IPS DF 4.7 (cell line): Measurements from ENCODE around the gene PAOX.

Experiments
- DNase-seq: peaks from one replicate; pipeline ENCODE4 v3.0.0-alpha.2; 2013; ENCODE audit warnings: low spot score; ENCODE audit errors: extremely low read depth

The PAOX gene

GRCh38 chr10:133438711-133439273 is 59.7 kb downstream of the PAOX start:
- DNase-seq = no peak

GRCh38 chr10:133439517-133440461 is 60.7 kb downstream of the PAOX start:
- no peak for DNase-seq

DNA sequence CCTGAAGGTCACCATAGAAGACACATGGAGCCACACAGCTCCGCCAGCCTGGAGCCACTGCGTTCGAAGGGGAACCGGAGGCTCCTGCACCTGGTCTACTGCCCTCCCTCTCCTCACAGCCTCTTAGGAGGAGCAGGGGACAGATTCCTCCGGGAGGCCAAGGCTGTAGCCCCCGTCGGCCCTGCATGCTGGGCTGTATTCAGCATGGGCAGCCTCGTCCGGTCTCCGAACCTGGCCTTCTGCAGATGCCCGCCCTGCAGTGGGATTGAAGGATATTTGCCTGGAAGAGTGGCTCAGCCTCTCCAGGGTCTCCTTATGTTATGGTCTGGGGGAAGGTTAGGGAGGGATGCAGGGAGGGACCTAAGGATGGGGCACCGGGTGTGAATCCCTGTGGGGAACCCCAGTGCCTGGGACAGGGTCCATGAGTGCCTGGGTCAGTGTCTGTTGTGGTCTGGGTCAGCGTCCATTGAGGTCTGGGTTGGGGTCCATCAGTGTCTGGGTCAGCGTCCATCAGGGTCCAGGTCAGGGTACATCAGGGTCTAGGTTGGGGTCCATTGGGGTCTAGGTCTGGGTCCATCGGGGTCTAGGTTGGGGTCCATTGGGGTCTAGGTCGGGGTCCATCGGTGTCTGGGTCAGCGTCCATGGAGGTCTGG is 61.7 kb downstream of the PAOX start:
- no peak for DNase-seq
